ENCODE results near the gene CELF6. TPM values are rescaled to one million over a fixed set of nuclear protein-coding genes. Genes with fewer than 3 reads are reported as not detected.

CELF6 gene
- total RNA-seq, 1 experiment from 2014 or later = not detected

DNA sequence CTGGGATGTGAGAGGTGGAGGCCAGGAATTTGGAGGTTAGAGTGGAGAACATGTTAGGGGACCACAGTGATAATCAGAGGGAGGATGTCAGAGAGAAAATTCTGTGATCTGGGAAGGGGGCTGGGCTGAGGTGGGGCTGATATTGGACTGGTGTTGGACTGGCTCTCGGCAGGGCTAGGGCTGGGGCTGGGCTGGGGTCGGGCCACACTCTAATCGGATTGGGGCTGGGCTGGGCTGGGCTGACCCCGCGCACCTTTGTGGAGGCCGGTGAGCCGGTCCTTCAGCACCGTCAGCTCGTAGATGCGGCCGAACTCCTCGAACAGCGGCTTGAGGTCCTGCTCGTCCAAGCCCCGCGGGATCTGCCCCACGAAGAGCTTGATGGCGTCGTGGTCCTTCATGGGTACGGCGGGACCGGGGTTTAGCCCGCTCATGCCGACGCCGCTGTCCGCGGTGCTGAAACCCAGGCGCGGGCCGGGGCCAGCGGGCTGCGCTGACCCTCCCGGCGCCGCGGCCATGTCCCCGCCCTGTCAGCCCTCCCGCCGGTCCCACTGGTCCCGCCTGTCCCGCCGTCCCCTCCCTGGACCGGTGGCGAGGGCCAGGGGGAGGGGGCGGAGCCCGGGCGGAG is 485 bp downstream of the CELF6 start:
- Histone ChIP-seq H3K9me3 (ENCODE audit: low read depth, low read length, poor library complexity, severe bottlenecking) (no peaks in the 10 kb centered on the region), H3K27ac (ENCODE audit: low read depth, low read length, poor library complexity, severe bottlenecking) (no peak overlapping the region), H3K36me3 (ENCODE audit: insufficient read depth, low read length, poor library complexity, severe bottlenecking) (no peaks in the 10 kb centered on the region), H3K4me1 (ENCODE audit: insufficient read depth, low read length, poor library complexity, severe bottlenecking) (no peaks in the 10 kb centered on the region), H3K4me3 (ENCODE audit: low read depth, low read length, poor library complexity, severe bottlenecking) (peak overlapping the region; percentile 40), H3K27me3 (replicated peaks; ENCODE audit: insufficient read depth, low read depth, low read length, poor library complexity) (peaks cover 2% of the 10 kb centered on the region)
- BruUV-seq (replicated peaks) = no TSS peak
- DNase-seq (ENCODE audit: low spot score) = peak; percentile 66
- TF ChIP-seq, protein P1, sequence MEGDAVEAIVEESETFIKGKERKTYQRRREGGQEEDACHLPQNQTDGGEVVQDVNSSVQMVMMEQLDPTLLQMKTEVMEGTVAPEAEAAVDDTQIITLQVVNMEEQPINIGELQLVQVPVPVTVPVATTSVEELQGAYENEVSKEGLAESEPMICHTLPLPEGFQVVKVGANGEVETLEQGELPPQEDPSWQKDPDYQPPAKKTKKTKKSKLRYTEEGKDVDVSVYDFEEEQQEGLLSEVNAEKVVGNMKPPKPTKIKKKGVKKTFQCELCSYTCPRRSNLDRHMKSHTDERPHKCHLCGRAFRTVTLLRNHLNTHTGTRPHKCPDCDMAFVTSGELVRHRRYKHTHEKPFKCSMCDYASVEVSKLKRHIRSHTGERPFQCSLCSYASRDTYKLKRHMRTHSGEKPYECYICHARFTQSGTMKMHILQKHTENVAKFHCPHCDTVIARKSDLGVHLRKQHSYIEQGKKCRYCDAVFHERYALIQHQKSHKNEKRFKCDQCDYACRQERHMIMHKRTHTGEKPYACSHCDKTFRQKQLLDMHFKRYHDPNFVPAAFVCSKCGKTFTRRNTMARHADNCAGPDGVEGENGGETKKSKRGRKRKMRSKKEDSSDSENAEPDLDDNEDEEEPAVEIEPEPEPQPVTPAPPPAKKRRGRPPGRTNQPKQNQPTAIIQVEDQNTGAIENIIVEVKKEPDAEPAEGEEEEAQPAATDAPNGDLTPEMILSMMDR (conservative IDR thresholded peaks at IDR 0.05; ENCODE audit: low read depth, low read length) = no peak
- no peak for TF ChIP-seq EZH2 (IDR thresholded peaks at IDR 0.05; ENCODE audit: borderline replicate concordance, low read depth, low read length, poor library complexity, severe bottlenecking)
- ChIA-PET POLR2A (ENCODE audit: low non-redundant PET) (no interaction called here), CTCF (no interaction called here)
- intact Hi-C loops (cut with micrococcal nuclease; ENCODE audit: unreplicated experiment) = no loop called here

GRCh38 chr15:72318408-72318942 is 1.5 kb downstream of the CELF6 start:
- Histone ChIP-seq H3K9me3 (ENCODE audit: low read depth, low read length, poor library complexity, severe bottlenecking) (no peaks in the 10 kb centered on the region), H3K36me3 (ENCODE audit: insufficient read depth, low read length, poor library complexity, severe bottlenecking) (no peaks in the 10 kb centered on the region), H3K4me3 (ENCODE audit: low read depth, low read length, poor library complexity, severe bottlenecking) (no peak overlapping the region), H3K4me1 (ENCODE audit: insufficient read depth, low read length, poor library complexity, severe bottlenecking) (no peaks in the 10 kb centered on the region), H3K27ac (ENCODE audit: low read depth, low read length, poor library complexity, severe bottlenecking) (no peak overlapping the region), H3K27me3 (replicated peaks; ENCODE audit: insufficient read depth, low read depth, low read length, poor library complexity) (peaks cover 2% of the 10 kb centered on the region)
- BruUV-seq (replicated peaks) = no TSS peak
- ChIA-PET CTCF (no interaction called here), POLR2A (ENCODE audit: low non-redundant PET) (no interaction called here)
- TF ChIP-seq EZH2 (IDR thresholded peaks at IDR 0.05; ENCODE audit: borderline replicate concordance, low read depth, low read length, poor library complexity, severe bottlenecking) = no peak
- TF ChIP-seq, protein P1 (conservative IDR thresholded peaks at IDR 0.05; ENCODE audit: low read depth, low read length) = no peak
- no peak for DNase-seq (ENCODE audit: low spot score)
- intact Hi-C loops (cut with micrococcal nuclease; ENCODE audit: unreplicated experiment) = no loop called here

DNA sequence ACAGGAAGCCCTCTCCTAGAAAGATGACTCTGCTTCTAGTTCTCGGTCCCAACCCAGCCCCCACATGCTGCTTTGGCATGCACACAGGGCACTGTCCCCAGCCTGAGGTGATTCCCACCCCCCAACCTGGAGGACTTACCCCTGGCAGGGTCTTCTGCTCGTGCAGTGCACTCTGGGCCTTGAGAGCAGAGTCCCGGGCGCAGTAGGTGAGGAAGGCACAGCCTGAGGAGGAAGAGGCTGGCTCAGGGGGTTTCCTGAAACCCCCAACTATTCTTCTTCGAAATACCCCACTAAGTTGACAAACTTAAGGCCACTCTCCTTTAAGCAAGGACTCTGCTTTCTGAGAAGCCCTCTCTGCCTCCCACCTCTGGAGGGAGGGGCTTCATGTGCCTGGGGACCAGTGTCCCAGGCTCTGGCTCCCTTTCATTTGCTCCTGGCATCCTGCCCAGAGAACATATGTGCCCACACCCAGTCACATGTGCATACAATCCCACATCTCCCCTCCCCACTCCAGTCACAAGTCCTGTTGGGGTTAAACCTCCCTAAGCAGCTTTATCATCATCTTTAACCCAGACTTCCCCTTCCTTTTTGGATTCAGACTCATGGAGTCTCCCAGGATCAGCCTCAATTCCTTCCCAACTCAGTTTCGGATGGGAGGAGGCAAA is 4.1 kb downstream of the CELF6 start:
- BruUV-seq (replicated peaks) = no TSS peak
- H3K4me1 ChIP-seq (ENCODE audit: insufficient read depth, low read length, poor library complexity, severe bottlenecking) = no peaks in the 10 kb centered on the region
- no peaks in the 10 kb centered on the region for H3K9me3 ChIP-seq (ENCODE audit: low read depth, low read length, poor library complexity, severe bottlenecking)
- H3K4me3 ChIP-seq (ENCODE audit: low read depth, low read length, poor library complexity, severe bottlenecking) = no peak overlapping the region
- ChIA-PET CTCF (interaction anchor here (0.5 kb wide), 1 partner anchor 147 kb away, joined by 7 read pairs; no protein-coding TSS in a partner anchor), POLR2A (ENCODE audit: low non-redundant PET) (no interaction called here)
- peak; percentile 36 for DNase-seq (ENCODE audit: low spot score)
- TF ChIP-seq EZH2 (IDR thresholded peaks at IDR 0.05; ENCODE audit: borderline replicate concordance, low read depth, low read length, poor library complexity, severe bottlenecking) = no peak
- TF ChIP-seq, protein P1 (conservative IDR thresholded peaks at IDR 0.05; ENCODE audit: low read depth, low read length) = no peak
- intact Hi-C loops (cut with micrococcal nuclease; ENCODE audit: unreplicated experiment) = no loop called here
- no peaks in the 10 kb centered on the region for H3K36me3 ChIP-seq (ENCODE audit: insufficient read depth, low read length, poor library complexity, severe bottlenecking)
- peaks cover 2% of the 10 kb centered on the region for H3K27me3 ChIP-seq (replicated peaks; ENCODE audit: insufficient read depth, low read depth, low read length, poor library complexity)
- H3K27ac ChIP-seq (ENCODE audit: low read depth, low read length, poor library complexity, severe bottlenecking) = no peak overlapping the region
